Activated effector memory CD4-positive, alpha-beta T cell treated with anti-CD3 and anti-CD28 coated beads, Interleukin-2, amount 50 U/mL, for 16 hours (primary cell): ENCODE measurements around the gene CABP5.

ENCODE experiments used
- DNase-seq: peaks from one replicate; pipeline ENCODE4 v3.0.0-alpha.2; 2020

The CABP5 gene

GRCh38 chr19:48029431-48029830 lies 14.4 kb downstream of the CABP5 start:
- no peak for DNase-seq

- no peak for DNase-seq
Observed at GRCh38 chr19:48025480-48025879, 18.4 kb downstream of the CABP5 start.

GRCh38 chr19:48023518-48023917 lies 20.4 kb downstream of the CABP5 start:
- DNase-seq: no peak

- no peak for DNase-seq
Observed at GRCh38 chr19:48023011-48023410, 20.9 kb downstream of the CABP5 start.

- DNase-seq: no peak
Observed at GRCh38 chr19:48020686-48021085, 23.2 kb downstream of the CABP5 start.

GRCh38 chr19:48010932-48011758 lies 32.7 kb downstream of the CABP5 start:
- DNase-seq: no peak

GRCh38 chr19:48006762-48007161 lies 37.1 kb downstream of the CABP5 start:
- no peak for DNase-seq

- no peak for DNase-seq
Observed at GRCh38 chr19:48004236-48004635, 39.6 kb downstream of the CABP5 start.

GRCh38 chr19:48000846-48001245 lies 43.0 kb downstream of the CABP5 start:
- DNase-seq: no peak

- no peak for DNase-seq
Observed at GRCh38 chr19:47998800-47999199, 45.1 kb downstream of the CABP5 start.

GRCh38 chr19:47996230-47996727 lies 47.6 kb downstream of the CABP5 start:
- no peak for DNase-seq

GRCh38 chr19:47994209-47994802 lies 49.6 kb downstream of the CABP5 start, which contains the start of gene ELSPBP1:
Gene ELSPBP1, plus strand, starts transcription at chr19:47994632. Its CDS starts 14,036 bp downstream, at chr19:48008668.
- DNase-seq: no peak

GRCh38 chr19:47992070-47992469 lies 51.8 kb downstream of the CABP5 start, which contains the start of gene BSPH1:
Gene BSPH1, minus strand, starts transcription at chr19:47992170. Its CDS starts 89 bp downstream, at chr19:47992081.
- no peak for DNase-seq

GRCh38 chr19:47991191-47991808 lies 52.6 kb downstream of the CABP5 start:
- DNase-seq: no peak
